Panc1 (cell line): ENCODE measurements around the gene TRAPPC6A. TPM values are rescaled to one million over a fixed set of nuclear protein-coding genes. Genes with fewer than 3 reads are reported as not detected.

Experiments
- ATAC-seq: fragments of 200-7000 bp; cut with Tn5 transposase; 2 replicates; pipeline ENCODE4 v1.9.1; 2020; ENCODE audit warnings: mild to moderate bottlenecking, moderate library complexity
- BruUV-seq: library from RNA; stranded (reverse); fragments of 400-500 nt; replicated peaks from 2 replicates; lab custom pipeline; 2021; lab: Mats Ljungman, UMichigan
- CTCF ChIA-PET: fragments of 300-600 bp; sonication (Branson Sonifier 250); formaldehyde crosslinking; loops from one replicate; lab custom pipeline; 2022; ENCODE audit warnings: antibody characterized with exemption; lab: Charles Lee
- POLR2A ChIA-PET: fragments of 300-600 bp; sonication (Branson Sonifier 250); formaldehyde crosslinking; loops from one replicate; lab custom pipeline; 2022; ENCODE audit warnings: antibody characterized with exemption; lab: Charles Lee
- DNase-seq: peaks from one replicate; pipeline ENCODE4 v3.0.0-alpha.2; 2010; ENCODE audit warnings: low read depth, low spot score
- H3K27ac ChIP-seq: 2 replicates; pipeline ENCODE4 v1.5.1; 2011; ENCODE audit warnings: mild to moderate bottlenecking, low read length, inconsistent platforms
- H3K27me3 ChIP-seq: fragments of 200-500 bp; sonication (Bioruptor generic); 2 replicates; pipeline ENCODE4 v1.6.0; 2014; ENCODE audit warnings: low read length, inconsistent platforms; ENCODE audit not compliant: control insufficient read depth, insufficient read depth
- H3K36me3 ChIP-seq: fragments of 200-500 bp; sonication (Bioruptor generic); 2 replicates; pipeline ENCODE4 v1.5.1; 2014; ENCODE audit warnings: inconsistent platforms, mild to moderate bottlenecking, low read length, moderate library complexity; ENCODE audit not compliant: control insufficient read depth, insufficient read depth
- H3K4me1 ChIP-seq: 2 replicates; pipeline ENCODE4 v1.5.1; 2011; ENCODE audit warnings: inconsistent platforms, mild to moderate bottlenecking, low read length, moderate library complexity; ENCODE audit not compliant: control insufficient read depth, insufficient read depth
- H3K4me3 ChIP-seq, 2 experiments: 2 replicates each; pipeline ENCODE4 v1.5.1; 2011 to 2012; ENCODE audit warnings: low read depth in 2 of 2, low read length in 2 of 2, mild to moderate bottlenecking in 2 of 2, inconsistent platforms in 1 of 2, moderate library complexity in 1 of 2
- H3K9me3 ChIP-seq: fragments of 200-500 bp; sonication (Bioruptor generic); 2 replicates; pipeline ENCODE4 v1.5.1; 2014; ENCODE audit warnings: low read depth, mild to moderate bottlenecking, inconsistent platforms, low read length, moderate library complexity; ENCODE audit not compliant: control insufficient read depth, insufficient read depth
- CTCF ChIP-seq: fragments of 450-650 bp; IDR thresholded peaks from 2 replicates; pipeline ENCODE4 v1.5.1; 2017; ENCODE audit warnings: mild to moderate bottlenecking
- POLR2AphosphoS5 ChIP-seq: IDR thresholded peaks from 2 replicates; pipeline ENCODE4 v1.6.1; 2012; ENCODE audit warnings: mild to moderate bottlenecking, low read depth, low read length, moderate library complexity
- REST ChIP-seq, 2 experiments: IDR thresholded peaks; 2 replicates each; pipeline ENCODE4 v1.6.1; 2011 to 2012; ENCODE audit warnings: low read depth in 2 of 2, control low read depth in 1 of 2, low read length in 1 of 2, mild to moderate bottlenecking in 1 of 2, moderate library complexity in 1 of 2; ENCODE audit not compliant: insufficient read depth in 1 of 2
- SIN3A ChIP-seq: IDR thresholded peaks from 2 replicates; pipeline ENCODE4 v1.6.1; 2012; ENCODE audit warnings: low read depth, mild to moderate bottlenecking, low read length, moderate library complexity, borderline replicate concordance; ENCODE audit not compliant: insufficient read depth
- TCF7L2 ChIP-seq: IDR thresholded peaks from 2 replicates; pipeline ENCODE4 v1.6.1; 2011; ENCODE audit warnings: mild to moderate bottlenecking, low read depth, low read length, inconsistent platforms
- in situ Hi-C: cut with HindIII; loops from 2 replicates; pipeline ENCODE4 v1.10.0; 2016; ENCODE audit warnings: low sequenced_read_pairs, low pct_unique_long_range_greater_than_20kb
- intact Hi-C: fragments of 100-400 bp; cut with micrococcal nuclease; formaldehyde crosslinking; loops from one replicate; pipeline ENCODE4 v1.10.0; 2022; ENCODE audit not compliant: unreplicated experiment
- total RNA-seq: library from RNA; stranded (reverse); gene quantifications from one replicate; pipeline ENCODE4 v1.2.1, GENCODE V29; 2021; ENCODE audit not compliant: unreplicated experiment

TRAPPC6A gene
- total RNA-seq, 1 experiment from 2014 or later: 24.7 TPM

GRCh38 chr19:45146251-45146650, 31.8 kb downstream of the TRAPPC6A start:
- Histone ChIP-seq H3K4me3 (no peak overlapping the region), H3K4me1 (no peaks in the 10 kb centered on the region), H3K27me3 (no peaks in the 10 kb centered on the region), H3K36me3 (no peaks in the 10 kb centered on the region; the same call in 1 of the 2 replicates), H3K9me3 (no peaks in the 10 kb centered on the region), H3K27ac (no peak overlapping the region)
- ATAC-seq: no peak
- no TSS peak for BruUV-seq
- ChIA-PET POLR2A (no interaction called here), CTCF (no interaction called here)
- no peak for DNase-seq
- intact Hi-C loops: no loop called here
- TF ChIP-seq POLR2AphosphoS5: no peak
- no peak for TF ChIP-seq SIN3A
- TF ChIP-seq REST (IDR thresholded peaks at IDR 0.05; ENCODE audit: insufficient read depth in 1 of 2, low read depth in 2 of 2, low read length in 1 of 2): no peak
- no peak for TF ChIP-seq TCF7L2
- TF ChIP-seq CTCF: no peak
- in situ Hi-C loops: no loop called here

- Histone ChIP-seq H3K27me3 (no peaks in the 10 kb centered on the region), H3K27ac (no peak overlapping the region), H3K4me1 (no peaks in the 10 kb centered on the region), H3K9me3 (no peaks in the 10 kb centered on the region), H3K36me3 (no peaks in the 10 kb centered on the region; the same call in 1 of the 2 replicates), H3K4me3 (no peak overlapping the region)
- CTCF ChIA-PET: no interaction called here
- no peak for ATAC-seq
- DNase-seq: no peak
- intact Hi-C loops (no loop called here), in situ Hi-C loops (no loop called here)
- TF ChIP-seq SIN3A (no peak), TCF7L2 (no peak), REST (IDR thresholded peaks at IDR 0.05; ENCODE audit: insufficient read depth in 1 of 2, low read depth in 2 of 2, low read length in 1 of 2) (no peak), CTCF (no peak), POLR2AphosphoS5 (no peak)
- BruUV-seq: no TSS peak
- POLR2A ChIA-PET: interaction anchor here (0.8 kb wide), 1 partner anchor 147 kb away, joined by 3 read pairs; no protein-coding TSS in a partner anchor
Observed at GRCh38 chr19:45145270-45146189, 32.5 kb downstream of the TRAPPC6A start.
